ENCODE measurements around the gene RNF157. TPM values are rescaled to one million over a fixed set of nuclear protein-coding genes. Genes with fewer than 3 reads are reported as not detected.

RNF157 gene
- total and polyA plus RNA-seq, 2 of the 13 experiments (the other 11 are each of a cell fraction or from before 2014, with no cell fraction given) = 0.44 to 1.5 TPM

DNA sequence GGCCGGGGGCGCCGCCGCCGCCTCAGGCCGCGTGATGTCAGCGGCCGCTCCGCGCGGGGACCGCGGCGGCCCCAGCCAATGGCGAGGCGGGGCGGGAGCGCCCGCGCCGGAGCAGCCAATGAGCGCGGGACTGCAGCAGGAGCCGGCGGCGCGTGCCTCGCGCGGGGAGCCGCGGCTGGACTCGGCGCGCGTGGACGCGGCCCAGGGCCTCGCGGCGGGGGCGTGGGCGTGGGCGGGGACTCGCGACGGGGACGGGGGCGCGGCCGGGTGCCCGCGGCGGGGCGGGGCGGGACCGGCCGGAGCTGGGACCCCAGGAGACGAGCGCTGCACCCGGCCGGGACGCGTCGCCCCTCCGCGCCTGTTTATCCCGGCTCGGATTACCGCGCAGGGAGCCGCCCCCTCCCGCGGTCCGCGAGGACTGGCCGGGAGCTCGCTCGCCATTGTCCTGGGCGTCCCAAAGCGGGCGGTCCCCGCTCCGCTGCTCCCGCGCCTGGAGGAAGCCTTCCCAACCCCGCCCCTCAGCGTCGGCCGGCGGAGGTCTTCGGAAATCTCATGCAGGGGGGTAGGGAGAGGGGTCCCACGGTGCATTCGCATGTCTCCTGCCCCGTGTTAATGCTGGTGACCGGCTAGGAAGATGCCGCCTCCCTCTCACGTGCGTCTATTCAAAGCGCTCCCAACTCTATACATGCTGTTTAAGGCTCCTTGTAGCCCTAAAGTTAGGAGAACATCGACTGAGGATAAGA, at the start of gene RNF157 (continued):
- TF ChIP-seq PRDM15 (CRISPR knock-in tag; IDR thresholded peaks at IDR 0.05) = no peak; the same call in 1 of the 2 replicates
- no peak for TF ChIP-seq ZNF720 (CRISPR knock-in tag; IDR thresholded peaks at IDR 0.05)
- TF ChIP-seq IKZF1 (IDR thresholded peaks at IDR 0.05) = no peak
- TF ChIP-seq POLR2AphosphoS2 (IDR thresholded peaks at IDR 0.05; ENCODE audit: low read depth, low read length) = no peak
- peak; percentile 60; the same call in 1 of the 2 replicates for TF ChIP-seq ZNF891 (CRISPR knock-in tag; IDR thresholded peaks at IDR 0.05)
- TF ChIP-seq PHB2 (IDR thresholded peaks at IDR 0.05; ENCODE audit: partially characterized antibody) = no peak
- peak; percentile 72 for TF ChIP-seq ZBTB7B (CRISPR knock-in tag; IDR thresholded peaks at IDR 0.05)
- no peak for TF ChIP-seq NFE2L1 (CRISPR knock-in tag; IDR thresholded peaks at IDR 0.05; ENCODE audit: borderline replicate concordance)
- TF ChIP-seq ZNF317 (CRISPR knock-in tag; IDR thresholded peaks at IDR 0.05) = no peak
- 0 out of 2 replicates have a peak, but pooled peaks have one; percentile 11 for TF ChIP-seq ZNF724P (CRISPR knock-in tag; IDR thresholded peaks at IDR 0.05; ENCODE audit: borderline replicate concordance)
- TF ChIP-seq HMGA1 (CRISPR knock-in tag; conservative IDR thresholded peaks at IDR 0.05) = no peak
- TF ChIP-seq ZNF20 (CRISPR knock-in tag; IDR thresholded peaks at IDR 0.05) = no peak
- TF ChIP-seq THYN1 (CRISPR knock-in tag; IDR thresholded peaks at IDR 0.05; ENCODE audit: borderline replicate concordance, low read depth) = no peak
- TF ChIP-seq ZNF550 (CRISPR knock-in tag; IDR thresholded peaks at IDR 0.05; ENCODE audit: borderline replicate concordance) = no peak
- TF ChIP-seq RFX1 (IDR thresholded peaks at IDR 0.05) = no peak
- no peak for TF ChIP-seq ZNF83 (CRISPR knock-in tag; IDR thresholded peaks at IDR 0.05; ENCODE audit: borderline replicate concordance)
- no peak for TF ChIP-seq MXD4 (CRISPR knock-in tag; IDR thresholded peaks at IDR 0.05)
- no peak for TF ChIP-seq CHD4 (IDR thresholded peaks at IDR 0.05; ENCODE audit: borderline replicate concordance, low read length)
- no peak for TF ChIP-seq NR2F6 (IDR thresholded peaks at IDR 0.05)
- no peak for TF ChIP-seq NR2F6 (CRISPR knock-in tag; IDR thresholded peaks at IDR 0.05)
- TF ChIP-seq, protein P1, sequence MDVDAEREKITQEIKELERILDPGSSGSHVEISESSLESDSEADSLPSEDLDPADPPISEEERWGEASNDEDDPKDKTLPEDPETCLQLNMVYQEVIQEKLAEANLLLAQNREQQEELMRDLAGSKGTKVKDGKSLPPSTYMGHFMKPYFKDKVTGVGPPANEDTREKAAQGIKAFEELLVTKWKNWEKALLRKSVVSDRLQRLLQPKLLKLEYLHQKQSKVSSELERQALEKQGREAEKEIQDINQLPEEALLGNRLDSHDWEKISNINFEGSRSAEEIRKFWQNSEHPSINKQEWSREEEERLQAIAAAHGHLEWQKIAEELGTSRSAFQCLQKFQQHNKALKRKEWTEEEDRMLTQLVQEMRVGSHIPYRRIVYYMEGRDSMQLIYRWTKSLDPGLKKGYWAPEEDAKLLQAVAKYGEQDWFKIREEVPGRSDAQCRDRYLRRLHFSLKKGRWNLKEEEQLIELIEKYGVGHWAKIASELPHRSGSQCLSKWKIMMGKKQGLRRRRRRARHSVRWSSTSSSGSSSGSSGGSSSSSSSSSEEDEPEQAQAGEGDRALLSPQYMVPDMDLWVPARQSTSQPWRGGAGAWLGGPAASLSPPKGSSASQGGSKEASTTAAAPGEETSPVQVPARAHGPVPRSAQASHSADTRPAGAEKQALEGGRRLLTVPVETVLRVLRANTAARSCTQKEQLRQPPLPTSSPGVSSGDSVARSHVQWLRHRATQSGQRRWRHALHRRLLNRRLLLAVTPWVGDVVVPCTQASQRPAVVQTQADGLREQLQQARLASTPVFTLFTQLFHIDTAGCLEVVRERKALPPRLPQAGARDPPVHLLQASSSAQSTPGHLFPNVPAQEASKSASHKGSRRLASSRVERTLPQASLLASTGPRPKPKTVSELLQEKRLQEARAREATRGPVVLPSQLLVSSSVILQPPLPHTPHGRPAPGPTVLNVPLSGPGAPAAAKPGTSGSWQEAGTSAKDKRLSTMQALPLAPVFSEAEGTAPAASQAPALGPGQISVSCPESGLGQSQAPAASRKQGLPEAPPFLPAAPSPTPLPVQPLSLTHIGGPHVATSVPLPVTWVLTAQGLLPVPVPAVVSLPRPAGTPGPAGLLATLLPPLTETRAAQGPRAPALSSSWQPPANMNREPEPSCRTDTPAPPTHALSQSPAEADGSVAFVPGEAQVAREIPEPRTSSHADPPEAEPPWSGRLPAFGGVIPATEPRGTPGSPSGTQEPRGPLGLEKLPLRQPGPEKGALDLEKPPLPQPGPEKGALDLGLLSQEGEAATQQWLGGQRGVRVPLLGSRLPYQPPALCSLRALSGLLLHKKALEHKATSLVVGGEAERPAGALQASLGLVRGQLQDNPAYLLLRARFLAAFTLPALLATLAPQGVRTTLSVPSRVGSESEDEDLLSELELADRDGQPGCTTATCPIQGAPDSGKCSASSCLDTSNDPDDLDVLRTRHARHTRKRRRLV (CRISPR knock-in tag; IDR thresholded peaks at IDR 0.05) = no peak
- TF ChIP-seq TBX2 (CRISPR knock-in tag; IDR thresholded peaks at IDR 0.05; ENCODE audit: borderline replicate concordance) = no peak
- no peak for TF ChIP-seq ZFP36 (IDR thresholded peaks at IDR 0.05; ENCODE audit: borderline replicate concordance, low read depth, low read length, partially characterized antibody)
- TF ChIP-seq HHEX (CRISPR knock-in tag; IDR thresholded peaks at IDR 0.05) = no peak
- TF ChIP-seq ZNF329 (CRISPR knock-in tag; IDR thresholded peaks at IDR 0.05; ENCODE audit: low read depth) = no peak
